Uterus (tissue), 4 donors: Measurements from ENCODE around the gene CALN1. TPM values are rescaled to one million over a fixed set of nuclear protein-coding genes. Genes with fewer than 3 reads are reported as not detected.

Experiments
- DNase-seq, 2 donors: peaks; one replicate each; pipeline ENCODE4 v3.0.0-alpha.2; 2019 to 2020
- H3K27ac ChIP-seq, 2 donors: fragments of 200-600 bp; sonication (generic); 1 replicate in 1 of 2; 2 replicates in 1 of 2; pipeline ENCODE4 v1.5.1; 2016 to 2018
- H3K27me3 ChIP-seq, 2 donors: fragments of 200-600 bp; sonication (generic); one replicate each; pipeline ENCODE4 v1.5.1; 2018 to 2019; ENCODE audit warnings: control low read depth in 1 of 2
- H3K36me3 ChIP-seq, 2 donors: fragments of 200-600 bp; sonication (generic); one replicate each; pipeline ENCODE4 v1.5.1; 2019; ENCODE audit warnings: control low read depth in 1 of 2
- H3K4me1 ChIP-seq, 2 donors: fragments of 200-600 bp; sonication (generic); one replicate each; pipeline ENCODE4 v1.5.1; 2018 to 2019; ENCODE audit warnings: control low read depth in 1 of 2
- H3K4me3 ChIP-seq, 2 donors: fragments of 200-600 bp; sonication (generic); 1 replicate in 1 of 2; 2 replicates in 1 of 2; pipeline ENCODE4 v1.5.1; 2018 to 2019; ENCODE audit warnings: mild to moderate bottlenecking in 1 of 2
- H3K9me3 ChIP-seq, 2 donors: fragments of 200-600 bp; sonication (generic); one replicate each; pipeline ENCODE4 v1.5.1; 2019; ENCODE audit warnings: control low read depth in 1 of 2
- CTCF ChIP-seq, 4 experiments: fragments of 200-600 bp in 2 of 4; fragments of 450-650 bp in 2 of 4; sonication (generic) in 2 of 4; IDR thresholded peaks; one replicate each; pipeline ENCODE4 v1.5.1; 2016 to 2019; ENCODE audit warnings: antibody characterized with exemption in 4 of 4, mild to moderate bottlenecking in 2 of 4, moderate library complexity in 1 of 4
- POLR2A ChIP-seq, 2 donors: fragments of 450-650 bp; IDR thresholded peaks; one replicate each; pipeline ENCODE4 v1.6.1; 2016; ENCODE audit warnings: antibody characterized with exemption in 2 of 2, mild to moderate bottlenecking in 1 of 2, moderate library complexity in 1 of 2
- intact Hi-C: fragments of 100-400 bp; cut with DNase I; formaldehyde crosslinking; loops from one replicate; pipeline ENCODE4 v1.15.1; 2023; ENCODE audit warnings: low total_unique reads
- total RNA-seq, 4 donors: library from RNA; depleted of rRNA in 3 of 4; stranded (reverse); fragments of >200 nt in 3 of 4; gene quantifications; one replicate each; pipeline versions ENCODE4 v1.1.0 to v1.2.4, GENCODE V29; 2014 to 2023
- donor health status: DM: yes; HTN: yes; CAD: no.

Gene CALN1
- total RNA-seq, 4 donors from 2014 or later, result 0.49 to 2.3 (median 1.5) TPM; not detected in 1

GRCh38 chr7:72405418-72405817 lies 6.7 kb downstream of the CALN1 start:
- Histone ChIP-seq H3K4me3 (no peak overlapping the region), H3K27me3 (no peaks in the 10 kb centered on the region), H3K4me1 (no peaks in the 10 kb centered on the region), H3K9me3 (no peaks in the 10 kb centered on the region), H3K27ac (no peak overlapping the region), H3K36me3 (no peaks in the 10 kb centered on the region)
- TF ChIP-seq POLR2A (IDR thresholded peaks at IDR 0.05) (no peak), CTCF (IDR thresholded peaks at IDR 0.05) (no peak)
- intact Hi-C loops, result no loop called here
- DNase-seq, result no peak

- DNase-seq, result no peak
- intact Hi-C loops, result no loop called here
- Histone ChIP-seq H3K4me1 (no peaks in the 10 kb centered on the region), H3K36me3 (no peaks in the 10 kb centered on the region), H3K9me3 (no peaks in the 10 kb centered on the region), H3K27me3 (no peaks in the 10 kb centered on the region), H3K4me3 (no peak overlapping the region), H3K27ac (no peak overlapping the region)
- no peak for TF ChIP-seq POLR2A (IDR thresholded peaks at IDR 0.05)
- TF ChIP-seq CTCF (IDR thresholded peaks at IDR 0.05), result no peak
Measured at GRCh38 chr7:72404743-72405142, 7.4 kb downstream of the CALN1 start.

GRCh38 chr7:72403458-72404076 lies 8.6 kb downstream of the CALN1 start:
- Histone ChIP-seq H3K9me3 (no peaks in the 10 kb centered on the region), H3K36me3 (no peaks in the 10 kb centered on the region), H3K4me1 (no peaks in the 10 kb centered on the region), H3K27ac (no peak overlapping the region), H3K4me3 (no peak overlapping the region), H3K27me3 (no peaks in the 10 kb centered on the region)
- TF ChIP-seq CTCF (IDR thresholded peaks at IDR 0.05) (no peak), POLR2A (IDR thresholded peaks at IDR 0.05) (no peak)
- intact Hi-C loops, result no loop called here
- DNase-seq, result no peak

- TF ChIP-seq POLR2A (IDR thresholded peaks at IDR 0.05) (no peak), CTCF (IDR thresholded peaks at IDR 0.05) (no peak)
- Histone ChIP-seq H3K4me1 (no peaks in the 10 kb centered on the region), H3K27me3 (no peaks in the 10 kb centered on the region), H3K36me3 (no peaks in the 10 kb centered on the region), H3K27ac (no peak overlapping the region), H3K9me3 (no peaks in the 10 kb centered on the region), H3K4me3 (no peak overlapping the region)
- no peak for DNase-seq
- intact Hi-C loops, result no loop called here
Measured at GRCh38 chr7:72394016-72394415, 18.1 kb downstream of the CALN1 start.

GRCh38 chr7:72391821-72392377 lies 20.2 kb downstream of the CALN1 start:
- no peak for DNase-seq
- intact Hi-C loops, result no loop called here
- Histone ChIP-seq H3K27me3 (no peaks in the 10 kb centered on the region), H3K27ac (no peak overlapping the region), H3K4me3 (no peak overlapping the region), H3K4me1 (no peaks in the 10 kb centered on the region), H3K9me3 (no peaks in the 10 kb centered on the region), H3K36me3 (no peaks in the 10 kb centered on the region)
- TF ChIP-seq POLR2A (IDR thresholded peaks at IDR 0.05), result no peak
- TF ChIP-seq CTCF (IDR thresholded peaks at IDR 0.05), result no peak
